ENCODE measurements around the gene CEACAM5. TPM values are rescaled to one million over a fixed set of nuclear protein-coding genes. Genes with fewer than 3 reads are reported as not detected.

The CEACAM5 gene
- total RNA-seq, 1 donor from 2014 or later = not detected

Other genes with a start within 250 kb of the CEACAM5 start
- 0.11 and 0.73 TPM in 2 replicates for gene CEACAM21, start 132.5 kb upstream of the CEACAM5 start, total RNA-seq
- not detected in 2 replicates for gene CEACAM4, start 81.6 kb upstream of the CEACAM5 start, total RNA-seq
- not detected in 2 replicates for gene CEACAM7, start 20.4 kb upstream of the CEACAM5 start, total RNA-seq
- not detected in 2 replicates for gene CEACAM6, start 46.9 kb downstream of the CEACAM5 start, total RNA-seq
- gene CEACAM3, start 88.0 kb downstream of the CEACAM5 start, total RNA-seq = not detected in 2 replicates
- not detected in 2 replicates for gene LYPD4, start 136.1 kb downstream of the CEACAM5 start, total RNA-seq
- not detected in 2 replicates for gene DMRTC2, start 136.4 kb downstream of the CEACAM5 start, total RNA-seq
- 650 and 665 TPM in 2 replicates for gene RPS19, start 151.6 kb downstream of the CEACAM5 start, total RNA-seq
- not detected in 2 replicates for gene CD79A, start 168.7 kb downstream of the CEACAM5 start, total RNA-seq
- gene ARHGEF1, start 174.6 kb downstream of the CEACAM5 start, total RNA-seq = 46.3 and 53.8 TPM in 2 replicates
- gene ERFL, start 219.8 kb downstream of the CEACAM5 start, total RNA-seq = not detected in 2 replicates